Neural progenitor cell (in vitro differentiated cells): ENCODE results near the gene TLL1. TPM values are rescaled to one million over a fixed set of nuclear protein-coding genes. Genes with fewer than 3 reads are reported as not detected.
A peak's percentile ranks its signal among the peaks of the same experiment; 100 is the strongest.

Source experiments
- DNase-seq: peaks from one replicate; pipeline ENCODE4 v3.0.0-alpha.2; 2016; ENCODE audit warnings: low spot score
- H2AFZ ChIP-seq: fragments of 200-600 bp; sonication (generic); replicated peaks from 2 replicates; pipeline ENCODE4 v1.6.1; 2016; ENCODE audit warnings: antibody characterized with exemption
- H3F3A ChIP-seq: fragments of 200-600 bp; sonication (generic); 2 replicates; pipeline ENCODE4 v1.6.1; 2016; ENCODE audit warnings: antibody characterized with exemption, low read depth
- H3K27ac ChIP-seq: fragments of 200-600 bp; sonication (generic); 2 replicates; pipeline ENCODE4 v1.5.1; 2016; ENCODE audit warnings: mild to moderate bottlenecking
- H3K27me3 ChIP-seq: fragments of 200-600 bp; sonication (generic); 2 replicates; pipeline ENCODE4 v1.6.1; 2016; ENCODE audit warnings: mild to moderate bottlenecking, moderate library complexity
- H3K36me3 ChIP-seq: fragments of 200-600 bp; sonication (generic); 2 replicates; pipeline ENCODE4 v1.5.1; 2016
- H3K4me1 ChIP-seq: fragments of 200-600 bp; sonication (generic); 2 replicates; pipeline ENCODE4 v1.6.1; 2016; ENCODE audit warnings: mixed run types
- H3K4me2 ChIP-seq: fragments of 200-600 bp; sonication (generic); 2 replicates; pipeline ENCODE4 v1.6.1; 2016
- H3K4me3 ChIP-seq: fragments of 200-600 bp; sonication (generic); 2 replicates; pipeline ENCODE4 v1.5.1; 2016
- H3K79me2 ChIP-seq: fragments of 200-600 bp; sonication (generic); 2 replicates; pipeline ENCODE4 v1.6.1; 2016; ENCODE audit warnings: low read depth
- H3K9ac ChIP-seq: fragments of 200-600 bp; sonication (generic); 2 replicates; pipeline ENCODE4 v1.6.1; 2016
- H3K9me3 ChIP-seq: fragments of 200-600 bp; sonication (generic); 2 replicates; pipeline ENCODE4 v1.5.1; 2016; ENCODE audit warnings: low read depth
- H4K20me1 ChIP-seq: fragments of 200-600 bp; sonication (generic); 2 replicates; pipeline ENCODE4 v1.6.1; 2016; ENCODE audit warnings: low read depth
- H3K27ac Mint-ChIP-seq: 3 replicates; pipeline ENCODE4 v1.8.0; 2021; ENCODE audit warnings: mixed read lengths
- H3K27me3 Mint-ChIP-seq: 2 replicates; pipeline ENCODE4 v1.8.0; 2022; ENCODE audit warnings: low read depth, mild to moderate bottlenecking, inconsistent platforms, moderate library complexity, mixed read lengths; ENCODE audit not compliant: insufficient read depth
- H3K36me3 Mint-ChIP-seq: 3 replicates; pipeline ENCODE4 v1.8.0; 2021; ENCODE audit warnings: mixed read lengths
- H3K4me1 Mint-ChIP-seq: 3 replicates; pipeline ENCODE4 v1.8.0; 2021; ENCODE audit warnings: mixed read lengths
- H3K4me3 Mint-ChIP-seq: 3 replicates; pipeline ENCODE4 v1.8.0; 2021; ENCODE audit warnings: mild to moderate bottlenecking, moderate library complexity, mixed read lengths
- H3K9me3 Mint-ChIP-seq: 3 replicates; pipeline ENCODE4 v1.8.0; 2020; ENCODE audit warnings: mixed read lengths
- CTCF ChIP-seq: fragments of 200-600 bp; sonication (generic); IDR thresholded peaks from 2 replicates; pipeline ENCODE4 v1.5.1; 2017; ENCODE audit warnings: antibody characterized with exemption, mild to moderate bottlenecking
- EZH2 ChIP-seq: fragments of 200-600 bp; sonication (generic); IDR thresholded peaks from 2 replicates; pipeline ENCODE4 v1.6.1; 2017; ENCODE audit warnings: antibody characterized with exemption, mild to moderate bottlenecking, moderate library complexity
- EZH2phosphoT487 ChIP-seq: fragments of 200-600 bp; sonication (generic); IDR thresholded peaks from 2 replicates; pipeline ENCODE4 v1.6.1; 2017; ENCODE audit warnings: antibody characterized with exemption
- total RNA-seq: library from RNA; depleted of rRNA; stranded (reverse); fragments of >200 nt; gene quantifications from 2 replicates; pipeline ENCODE4 v1.2.3, GENCODE V29; 2015; ENCODE audit warnings: low replicate concordance

TLL1 gene
- total RNA-seq, 1 donor from 2014 or later = 0.22 TPM

DNA sequence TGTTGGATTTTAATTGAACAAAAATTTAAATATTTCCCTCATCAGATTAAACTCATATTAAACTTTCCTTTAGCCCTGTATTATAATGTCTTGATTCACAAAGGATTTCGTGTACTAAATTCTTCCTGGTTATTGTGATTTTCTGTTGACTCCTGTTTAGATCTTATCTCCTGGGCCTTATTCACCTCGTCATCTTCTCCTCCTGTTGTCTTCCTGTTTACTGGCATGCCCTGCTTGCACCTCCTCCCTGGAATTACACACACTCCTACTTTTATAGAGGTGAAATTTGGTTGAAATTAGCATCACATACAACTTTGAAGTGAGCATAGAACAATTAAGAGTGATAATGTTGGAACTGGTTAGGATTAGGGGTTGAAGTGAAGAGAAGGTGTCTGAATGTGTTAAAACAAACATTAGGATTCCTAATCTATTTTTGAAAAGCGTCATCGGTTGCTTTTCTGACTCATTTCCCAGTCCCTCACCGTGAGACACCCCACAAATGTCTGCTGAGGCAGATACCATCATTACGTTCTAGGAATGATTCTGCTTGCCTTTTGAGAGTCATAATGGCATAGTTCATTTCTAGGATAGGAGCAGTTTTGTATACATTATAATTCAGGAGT, 32.5 kb downstream of the TLL1 start:
- Histone ChIP-seq H3K4me2 (no peak overlapping the region), H3K4me3 (no peak overlapping the region), H3K79me2 (no peaks in the 10 kb centered on the region), H3K9me3 (no peaks in the 10 kb centered on the region), H4K20me1 (no peaks in the 10 kb centered on the region), H3K4me1 (no peaks in the 10 kb centered on the region), H2AFZ (peak overlapping the region; percentile 75), H3K27me3 (no peaks in the 10 kb centered on the region), H3K27ac (no peak overlapping the region), H3F3A (no peaks in the 10 kb centered on the region), H3K9ac (no peak overlapping the region), H3K36me3 (no peaks in the 10 kb centered on the region)
- peaks cover 2% of the 10 kb centered on the region for H3K27me3 Mint-ChIP-seq
- no peaks in the 10 kb centered on the region for H3K4me1 Mint-ChIP-seq
- no peaks in the 10 kb centered on the region for H3K36me3 Mint-ChIP-seq
- no peak for DNase-seq
- no peak for TF ChIP-seq EZH2
- no peak for TF ChIP-seq CTCF
- TF ChIP-seq EZH2phosphoT487 = no peak
- peaks cover 8% of the 10 kb centered on the region for H3K9me3 Mint-ChIP-seq
- H3K4me3 Mint-ChIP-seq = no peak overlapping the region
- H3K27ac Mint-ChIP-seq = no peak overlapping the region

- Mint-ChIP-seq H3K36me3 (no peaks in the 10 kb centered on the region), H3K27me3 (peaks cover 2% of the 10 kb centered on the region), H3K27ac (no peak overlapping the region), H3K4me1 (no peaks in the 10 kb centered on the region), H3K4me3 (no peak overlapping the region), H3K9me3 (peaks cover 4% of the 10 kb centered on the region)
- H3K36me3 ChIP-seq = no peaks in the 10 kb centered on the region
- no peaks in the 10 kb centered on the region for H3K27me3 ChIP-seq
- no peaks in the 10 kb centered on the region for H3K9me3 ChIP-seq
- H3K27ac ChIP-seq = no peak overlapping the region
- no peak overlapping the region for H3K4me2 ChIP-seq
- no peak overlapping the region for H3K4me3 ChIP-seq
- H3K79me2 ChIP-seq = no peaks in the 10 kb centered on the region
- H4K20me1 ChIP-seq = no peaks in the 10 kb centered on the region
- H2AFZ ChIP-seq = no peak overlapping the region
- no peaks in the 10 kb centered on the region for H3K4me1 ChIP-seq
- H3K9ac ChIP-seq = no peak overlapping the region
- H3F3A ChIP-seq = no peaks in the 10 kb centered on the region
- TF ChIP-seq EZH2phosphoT487 (no peak), CTCF (no peak), EZH2 (no peak)
- no peak for DNase-seq
Observed at GRCh38 chr4:165906272-165906671, 33.2 kb downstream of the TLL1 start.

- Histone ChIP-seq H2AFZ (no peak overlapping the region), H3K9ac (no peak overlapping the region), H3K79me2 (no peaks in the 10 kb centered on the region), H3K4me1 (no peaks in the 10 kb centered on the region), H3F3A (no peaks in the 10 kb centered on the region), H3K9me3 (no peaks in the 10 kb centered on the region), H3K4me3 (no peak overlapping the region), H3K27ac (no peak overlapping the region), H3K4me2 (no peak overlapping the region), H3K36me3 (no peaks in the 10 kb centered on the region), H3K27me3 (no peaks in the 10 kb centered on the region), H4K20me1 (no peaks in the 10 kb centered on the region)
- H3K27ac Mint-ChIP-seq = no peak overlapping the region
- peaks cover 2% of the 10 kb centered on the region for H3K27me3 Mint-ChIP-seq
- DNase-seq = no peak
- no peaks in the 10 kb centered on the region for H3K36me3 Mint-ChIP-seq
- no peak overlapping the region for H3K4me3 Mint-ChIP-seq
- no peak for TF ChIP-seq EZH2phosphoT487
- TF ChIP-seq EZH2 = no peak
- no peak for TF ChIP-seq CTCF
- peaks cover 2% of the 10 kb centered on the region for H3K9me3 Mint-ChIP-seq
- H3K4me1 Mint-ChIP-seq = peaks cover 2% of the 10 kb centered on the region
Observed at GRCh38 chr4:165909947-165910346, 36.9 kb downstream of the TLL1 start.
